HG02970 (cell line): ENCODE results near the gene UBL7.

Experiments used
- ATAC-seq: cut with Tn5 transposase; IDR thresholded peaks from one replicate; pipeline ENCODE4 v1.9.1; 2021; ENCODE audit warnings: mild to moderate bottlenecking, moderate library complexity, moderate number of reproducible peaks; ENCODE audit not compliant: unreplicated experiment, low FRiP score

Gene UBL7

GRCh38 chr15:74411686-74412085 is 49.3 kb downstream of the UBL7 start:
- ATAC-seq, result no peak

GRCh38 chr15:74410502-74410901 is 50.5 kb downstream of the UBL7 start:
- no peak for ATAC-seq

GRCh38 chr15:74409225-74409624 is 51.7 kb downstream of the UBL7 start:
- no peak for ATAC-seq

- no peak for ATAC-seq
These were observed 52.1 kb downstream of the UBL7 start for GRCh38 chr15:74408815-74409214.

DNA sequence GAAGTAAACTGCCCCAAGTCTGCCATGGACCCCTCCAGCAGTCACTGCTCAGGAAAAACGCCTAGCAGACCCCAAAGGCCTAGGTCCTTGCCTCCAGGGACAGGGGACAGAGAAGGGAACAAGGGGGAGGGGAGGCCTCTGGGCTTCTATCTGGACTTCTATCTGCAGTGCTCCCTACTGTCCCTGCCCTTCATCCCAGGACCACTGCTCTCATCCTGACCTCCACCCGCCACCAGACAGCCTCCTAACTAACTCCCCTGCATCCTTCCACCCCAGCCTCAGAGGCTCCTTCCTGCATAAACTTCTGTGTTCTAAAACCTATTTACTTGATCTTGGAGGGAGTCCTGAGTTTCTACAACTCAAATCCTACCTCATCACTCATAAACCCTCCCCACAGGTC is 52.6 kb downstream of the UBL7 start:
- no peak for ATAC-seq

DNA sequence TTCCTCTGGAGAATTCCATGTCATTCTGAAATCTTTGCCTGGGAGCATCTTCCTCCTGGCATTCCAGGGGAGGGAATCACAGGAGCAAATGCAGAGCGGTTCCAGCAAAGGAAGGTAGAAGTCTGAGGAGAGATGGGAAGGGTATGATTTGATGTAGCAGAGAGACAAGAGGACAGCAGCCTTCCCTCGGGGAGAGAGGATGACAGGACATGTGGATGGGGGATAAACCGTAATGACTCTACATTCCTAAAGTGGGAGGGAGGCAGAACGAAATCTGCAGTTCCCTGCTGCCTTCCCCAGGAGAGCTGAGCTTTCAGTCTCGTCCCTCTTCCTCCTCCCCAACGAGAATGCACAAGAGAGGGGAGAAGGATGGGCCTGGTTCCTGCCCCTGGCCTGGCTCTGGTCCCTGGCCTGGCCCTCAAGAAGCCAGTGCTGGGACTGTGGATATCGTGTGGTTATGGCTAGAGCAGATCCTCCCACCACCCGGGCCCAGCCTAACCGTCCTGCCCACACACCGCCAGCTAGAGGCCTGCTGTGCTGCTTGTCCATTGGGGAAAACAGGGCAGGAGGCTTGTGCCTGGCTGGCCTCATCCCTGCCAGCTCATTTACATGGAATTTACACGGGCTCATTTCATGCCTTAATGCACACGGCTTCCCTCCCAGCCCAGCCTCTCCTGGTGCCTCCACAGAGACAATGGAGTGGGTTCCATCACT is 53.8 kb downstream of the UBL7 start:
- ATAC-seq, result no peak

DNA sequence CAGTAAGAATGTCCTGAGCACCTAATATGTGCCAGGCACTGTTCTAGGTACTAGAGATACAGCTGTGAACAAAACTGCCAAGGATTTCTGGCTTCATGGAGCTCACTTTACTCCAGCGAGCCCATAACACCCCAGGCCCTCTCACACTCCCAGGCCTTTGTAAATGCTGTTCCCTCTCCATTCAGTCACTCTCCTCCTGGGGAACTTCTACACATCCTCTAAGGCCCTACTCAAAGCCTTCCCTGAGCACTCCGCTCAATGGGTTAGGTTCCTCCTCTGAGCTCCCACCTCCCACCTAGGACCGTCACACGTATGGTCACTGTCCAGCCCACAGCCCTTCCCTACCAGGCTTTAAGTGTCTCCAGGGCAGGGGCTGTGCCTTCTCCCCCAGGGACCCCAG is 54.4 kb downstream of the UBL7 start:
- ATAC-seq, result no peak

DNA sequence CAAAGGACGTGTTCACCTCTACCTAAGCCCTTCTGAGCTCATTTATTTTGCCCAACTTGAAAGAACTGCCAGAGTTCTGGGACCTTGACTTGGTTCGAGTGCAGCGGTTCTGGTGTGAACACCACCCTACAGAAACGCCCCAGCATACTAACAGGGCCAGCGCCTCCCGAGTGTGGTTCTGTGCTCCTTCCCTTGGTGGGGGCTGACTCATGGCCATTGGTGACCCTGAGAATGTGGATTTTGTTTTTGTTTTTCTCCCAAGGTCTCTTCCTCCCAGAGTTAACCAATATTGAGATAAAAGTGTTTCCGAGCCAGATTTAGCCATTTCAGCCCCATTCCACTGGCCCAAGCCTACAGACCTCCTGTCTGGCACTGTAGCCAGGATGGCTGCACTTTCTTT is 55.1 kb downstream of the UBL7 start:
- no peak for ATAC-seq

DNA sequence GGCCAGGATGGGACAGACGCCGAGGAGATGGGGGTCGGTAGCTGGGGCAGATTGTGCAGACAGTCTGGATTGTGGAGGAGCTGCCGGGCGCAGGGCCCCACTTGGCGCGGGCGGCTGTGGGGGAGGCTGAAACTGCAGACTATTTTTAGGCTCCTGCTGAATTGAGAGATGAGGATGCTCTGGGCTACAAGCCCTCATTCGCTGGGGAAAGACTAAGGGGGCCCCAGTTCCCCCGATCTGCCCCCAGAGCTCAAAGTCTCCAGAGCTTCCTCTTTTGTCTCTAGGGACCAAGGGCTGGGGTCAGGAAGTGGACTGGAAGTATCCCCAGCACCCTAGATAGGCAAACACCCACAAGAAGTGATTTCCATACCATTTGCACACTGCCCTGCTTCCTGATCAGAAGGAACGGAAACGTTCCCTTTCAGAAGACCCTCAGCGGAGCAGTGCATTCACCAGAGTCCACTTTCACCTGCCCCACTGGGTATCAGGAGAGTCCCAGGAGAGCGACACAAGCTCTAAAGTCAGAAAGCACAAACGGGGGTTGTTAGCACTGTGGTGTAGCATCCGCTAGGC is 56.9 kb downstream of the UBL7 start:
- ATAC-seq, result no peak

DNA sequence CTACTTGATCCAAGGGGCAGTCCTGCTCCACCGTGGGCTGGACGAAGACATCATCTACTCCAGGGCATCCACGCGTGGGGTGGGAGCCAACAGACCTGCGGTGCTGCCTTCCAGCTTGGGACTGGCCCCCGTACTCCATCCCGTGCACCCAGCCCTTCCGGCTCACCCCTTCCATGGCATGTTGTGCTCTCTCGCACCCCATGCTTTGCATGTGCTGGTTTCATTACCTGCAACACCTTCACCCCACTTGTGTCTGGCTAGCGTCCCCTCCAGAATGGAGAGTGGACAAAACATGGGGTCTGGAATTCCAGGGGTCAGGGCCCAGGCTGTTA is 57.4 kb downstream of the UBL7 start:
- no peak for ATAC-seq

GRCh38 chr15:74402873-74403587 is 57.9 kb downstream of the UBL7 start:
- peak; percentile 28 for ATAC-seq

- no peak for ATAC-seq
These were observed 58.6 kb downstream of the UBL7 start for GRCh38 chr15:74402337-74402841.

DNA sequence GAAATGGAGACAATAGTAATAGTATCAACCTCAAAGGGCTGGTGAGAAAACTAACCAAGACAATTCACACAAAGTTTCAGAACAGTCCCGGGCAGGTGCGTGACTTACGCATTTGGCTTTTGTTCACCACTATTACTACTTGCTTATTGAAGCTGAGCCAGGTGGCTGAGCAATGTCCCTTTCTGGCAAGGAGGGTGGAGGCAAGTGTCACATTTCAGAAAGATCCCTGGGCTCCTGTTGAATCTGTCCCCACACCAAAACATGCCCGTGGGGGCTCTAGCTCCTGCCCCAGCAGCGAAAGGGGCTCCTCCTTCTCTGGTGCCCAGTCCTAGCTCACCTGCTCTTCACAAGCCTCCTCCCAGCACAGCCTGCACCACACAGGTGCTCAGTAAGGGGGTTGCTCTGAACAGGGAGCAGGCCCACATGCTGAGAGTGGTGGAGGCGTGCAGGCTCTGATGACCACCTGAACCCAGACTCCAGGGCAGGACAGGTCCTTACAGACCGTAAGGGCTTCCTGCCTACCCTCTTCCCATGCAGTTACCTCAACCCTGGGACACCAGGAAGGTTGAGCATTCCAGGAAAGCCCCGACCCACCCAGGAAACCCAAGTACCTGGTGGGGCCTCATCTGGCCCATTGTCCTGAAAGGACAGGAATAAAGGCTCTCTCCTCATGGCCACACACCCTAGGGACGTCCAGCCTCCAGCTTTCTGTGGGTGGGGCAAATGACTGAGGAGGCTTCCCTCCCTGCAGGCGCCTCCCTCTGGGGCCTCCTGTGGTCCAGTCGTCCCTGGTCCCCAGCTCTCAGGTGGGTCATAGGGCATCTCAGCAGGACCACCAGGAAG is 59.8 kb downstream of the UBL7 start:
- no peak for ATAC-seq

GRCh38 chr15:74400313-74400860 is 60.6 kb downstream of the UBL7 start:
- ATAC-seq, result no peak

DNA sequence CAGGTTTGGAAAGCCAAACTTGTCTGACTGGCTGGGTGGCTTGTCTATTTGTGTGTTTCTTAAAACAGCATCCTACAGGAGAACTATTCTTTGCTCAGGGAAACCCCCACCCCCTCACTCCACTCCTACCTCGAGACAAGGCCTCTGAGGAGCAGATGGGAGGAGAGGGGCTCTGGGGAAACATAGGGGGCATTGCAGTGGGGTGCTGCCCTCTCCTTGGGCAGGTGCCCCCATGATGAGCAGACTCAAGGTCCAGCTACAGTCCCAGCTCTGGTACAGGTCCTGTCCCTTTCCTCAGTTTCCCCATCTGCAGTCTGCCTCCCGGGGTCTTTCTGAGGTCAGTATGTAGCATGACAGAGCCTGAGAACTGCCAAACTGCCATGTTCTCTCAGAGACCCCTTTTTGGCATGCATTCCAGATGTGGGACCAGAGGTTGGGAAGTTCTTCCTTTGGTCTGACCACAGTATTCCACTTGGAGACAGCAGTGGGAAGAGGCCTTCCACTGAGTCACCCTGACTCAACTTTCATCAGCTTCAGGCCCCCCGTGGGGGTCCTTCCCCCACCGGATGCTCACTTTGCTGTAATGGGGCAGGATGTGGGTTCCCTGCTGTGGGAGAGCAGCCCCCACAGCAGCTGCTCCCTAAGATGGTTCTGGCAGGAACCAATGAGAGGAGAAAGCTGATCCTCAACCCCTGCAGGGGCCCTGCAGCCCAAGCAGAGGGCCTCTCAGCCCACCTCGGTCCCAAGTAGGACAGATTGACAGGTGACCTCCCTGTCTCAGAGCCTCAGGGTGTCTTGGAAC is 61.2 kb downstream of the UBL7 start:
- ATAC-seq, result no peak

DNA sequence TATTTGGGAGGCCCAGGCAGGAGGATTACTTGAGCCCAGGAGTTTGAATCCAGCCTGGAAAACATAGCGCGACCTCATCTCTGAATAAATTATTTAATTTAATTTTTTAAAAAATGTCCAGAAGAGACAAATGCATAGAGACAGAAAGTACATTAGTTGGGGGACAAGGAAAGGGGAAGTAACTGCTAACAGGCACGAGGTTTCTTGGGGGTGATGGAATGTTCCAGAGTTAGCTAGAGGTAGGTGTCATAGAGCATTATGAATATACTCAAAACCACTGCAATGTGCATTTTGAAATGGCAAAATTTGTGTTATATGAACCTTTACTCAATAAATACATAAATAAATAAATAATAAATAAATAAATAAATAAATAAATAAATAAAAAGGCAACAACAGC is 61.9 kb downstream of the UBL7 start:
- ATAC-seq, result no peak

DNA sequence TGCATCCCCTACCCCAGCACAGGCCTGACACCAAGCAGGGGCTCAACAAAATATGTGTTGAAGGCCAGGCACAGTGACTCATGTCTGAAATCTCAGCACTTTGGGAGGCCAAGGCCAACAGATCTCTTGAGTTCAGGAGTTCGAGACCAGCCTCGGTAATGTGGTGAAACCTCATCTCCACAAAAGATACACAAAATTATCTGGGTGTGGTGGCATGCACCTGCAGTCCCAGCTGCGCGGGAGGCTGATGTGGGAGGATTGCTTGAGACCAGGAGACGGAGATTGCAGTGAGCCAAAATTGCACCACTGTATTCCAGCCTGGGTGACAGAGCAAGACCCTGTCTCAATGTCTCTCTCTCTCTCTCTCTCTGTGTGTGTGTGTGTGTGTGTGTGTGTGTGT is 62.8 kb downstream of the UBL7 start:
- no peak for ATAC-seq

DNA sequence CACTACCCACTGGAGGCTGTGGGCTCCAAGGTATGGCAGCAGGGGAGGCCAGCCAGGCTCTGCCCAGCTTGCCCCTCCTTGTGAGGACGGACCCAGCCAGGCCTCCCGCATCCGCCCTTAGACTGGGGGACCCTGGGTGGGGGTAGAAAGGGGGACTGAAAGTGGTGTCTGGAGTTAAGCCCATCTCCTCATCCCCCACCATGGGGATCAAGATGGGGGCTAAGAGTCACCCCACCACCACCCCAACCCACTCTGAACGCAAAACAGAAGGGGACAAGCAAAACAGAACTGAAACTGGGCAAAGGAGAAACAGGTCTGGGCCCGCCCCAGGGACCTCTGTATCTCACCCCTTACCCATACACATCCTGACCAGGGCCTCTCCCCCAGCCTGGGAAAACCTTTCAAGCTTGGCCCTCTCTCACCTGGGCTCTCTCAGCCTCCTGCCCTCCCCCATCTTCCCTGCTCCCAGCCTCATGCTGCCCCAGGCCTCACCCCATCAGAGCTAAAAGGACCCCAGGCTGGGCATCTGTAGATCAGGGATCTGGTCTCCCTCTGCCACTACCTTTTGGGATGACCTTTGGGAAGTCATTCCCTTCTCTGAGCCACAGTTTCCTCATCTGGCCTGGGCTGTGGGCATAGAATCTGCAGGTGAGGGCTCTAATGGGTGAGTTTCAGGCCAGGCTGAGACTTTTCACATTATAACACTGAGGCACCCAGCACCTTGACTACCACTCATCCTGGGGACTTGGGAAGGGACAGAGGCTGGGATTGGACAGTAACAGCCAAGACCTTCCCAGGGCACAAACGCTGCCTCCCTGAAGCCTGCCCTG is 63.5 kb downstream of the UBL7 start:
- no peak for ATAC-seq
